ENCODE data around the gene MPPED1.

The MPPED1 gene

DNA sequence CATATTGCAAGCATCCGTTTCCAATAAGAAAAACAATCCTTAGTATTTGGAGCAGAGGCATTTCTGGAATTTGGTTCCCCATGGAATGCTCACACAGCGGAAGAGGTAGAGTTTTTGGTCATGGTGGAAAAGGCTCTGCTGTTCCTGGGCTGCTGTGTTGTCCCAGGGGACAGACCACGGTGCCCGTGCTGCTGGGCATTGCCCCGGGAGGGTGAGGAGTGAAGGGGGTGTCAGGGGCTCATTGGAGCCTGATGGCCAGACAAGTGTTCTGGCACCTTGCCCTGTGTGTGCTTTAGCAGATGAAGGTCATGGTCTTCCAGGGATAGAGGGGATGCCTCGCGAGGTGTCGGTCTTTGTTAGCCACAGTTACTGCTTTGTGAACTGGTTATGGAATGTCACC is 61.2 kb downstream of the MPPED1 start:
- DNase-seq (ENCODE audit: low spot score): no peak
- Histone ChIP-seq H3K4me3 (no peak overlapping the region), H3K27ac (no peak overlapping the region)
- TF ChIP-seq CTCF (IDR thresholded peaks at IDR 0.05): no peak

DNA sequence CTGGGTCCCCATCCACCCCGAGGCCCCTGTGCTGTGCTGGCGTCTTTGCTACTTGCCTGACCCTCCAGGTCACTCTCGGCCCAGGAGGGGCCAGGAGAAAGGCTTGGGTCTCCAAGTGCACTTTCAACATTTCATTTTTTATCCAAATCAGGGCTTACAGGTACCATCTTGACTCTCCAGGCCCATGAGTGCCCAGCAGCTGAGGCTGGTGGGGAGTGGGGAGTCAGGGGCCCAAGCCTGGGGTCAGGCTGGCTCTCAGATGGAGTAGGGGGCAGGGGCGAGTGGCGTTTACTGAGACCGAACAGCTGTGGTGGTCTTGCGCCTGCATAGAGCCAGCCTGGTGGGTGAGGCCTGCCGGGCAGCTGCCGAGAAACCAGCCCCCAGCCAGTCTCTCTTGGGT is 61.6 kb downstream of the MPPED1 start:
- H3K27ac ChIP-seq: no peak overlapping the region
- TF ChIP-seq CTCF (IDR thresholded peaks at IDR 0.05): no peak
- H3K4me3 ChIP-seq: no peak overlapping the region
- DNase-seq (ENCODE audit: low spot score): no peak

- no peak for TF ChIP-seq CTCF (IDR thresholded peaks at IDR 0.05)
- no peak for DNase-seq (ENCODE audit: low spot score)
- H3K27ac ChIP-seq: no peak overlapping the region
- H3K4me3 ChIP-seq: no peak overlapping the region
Observed at GRCh38 chr22:43474161-43475101, 62.6 kb downstream of the MPPED1 start.

- TF ChIP-seq CTCF (IDR thresholded peaks at IDR 0.05): no peak
- no peak overlapping the region for H3K27ac ChIP-seq
- H3K4me3 ChIP-seq: no peak overlapping the region
- no peak for DNase-seq (ENCODE audit: low spot score)
Observed at GRCh38 chr22:43475549-43476076, 63.8 kb downstream of the MPPED1 start.

DNA sequence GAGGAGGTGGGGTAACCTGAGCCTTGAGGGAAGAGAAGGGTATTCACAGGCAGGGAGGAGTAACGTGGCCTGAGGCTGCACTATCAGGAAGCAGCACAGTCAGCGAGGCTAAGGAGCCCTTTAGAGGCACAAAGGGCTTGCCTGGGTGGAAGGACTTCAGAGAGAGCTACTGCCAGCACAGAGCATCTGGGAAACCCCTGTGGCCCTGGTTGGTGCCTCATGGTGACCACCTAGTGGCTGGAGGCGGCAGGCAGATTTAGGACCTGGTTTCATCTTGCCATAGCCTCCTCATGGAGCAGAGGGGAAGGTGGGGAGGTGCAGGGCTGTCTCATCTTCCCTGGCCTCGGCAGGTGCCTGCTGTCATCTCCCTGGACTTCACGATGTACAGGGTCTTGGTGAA is 64.5 kb downstream of the MPPED1 start:
- no peak overlapping the region for H3K27ac ChIP-seq
- TF ChIP-seq CTCF (IDR thresholded peaks at IDR 0.05): no peak
- DNase-seq (ENCODE audit: low spot score): no peak
- no peak overlapping the region for H3K4me3 ChIP-seq

DNA sequence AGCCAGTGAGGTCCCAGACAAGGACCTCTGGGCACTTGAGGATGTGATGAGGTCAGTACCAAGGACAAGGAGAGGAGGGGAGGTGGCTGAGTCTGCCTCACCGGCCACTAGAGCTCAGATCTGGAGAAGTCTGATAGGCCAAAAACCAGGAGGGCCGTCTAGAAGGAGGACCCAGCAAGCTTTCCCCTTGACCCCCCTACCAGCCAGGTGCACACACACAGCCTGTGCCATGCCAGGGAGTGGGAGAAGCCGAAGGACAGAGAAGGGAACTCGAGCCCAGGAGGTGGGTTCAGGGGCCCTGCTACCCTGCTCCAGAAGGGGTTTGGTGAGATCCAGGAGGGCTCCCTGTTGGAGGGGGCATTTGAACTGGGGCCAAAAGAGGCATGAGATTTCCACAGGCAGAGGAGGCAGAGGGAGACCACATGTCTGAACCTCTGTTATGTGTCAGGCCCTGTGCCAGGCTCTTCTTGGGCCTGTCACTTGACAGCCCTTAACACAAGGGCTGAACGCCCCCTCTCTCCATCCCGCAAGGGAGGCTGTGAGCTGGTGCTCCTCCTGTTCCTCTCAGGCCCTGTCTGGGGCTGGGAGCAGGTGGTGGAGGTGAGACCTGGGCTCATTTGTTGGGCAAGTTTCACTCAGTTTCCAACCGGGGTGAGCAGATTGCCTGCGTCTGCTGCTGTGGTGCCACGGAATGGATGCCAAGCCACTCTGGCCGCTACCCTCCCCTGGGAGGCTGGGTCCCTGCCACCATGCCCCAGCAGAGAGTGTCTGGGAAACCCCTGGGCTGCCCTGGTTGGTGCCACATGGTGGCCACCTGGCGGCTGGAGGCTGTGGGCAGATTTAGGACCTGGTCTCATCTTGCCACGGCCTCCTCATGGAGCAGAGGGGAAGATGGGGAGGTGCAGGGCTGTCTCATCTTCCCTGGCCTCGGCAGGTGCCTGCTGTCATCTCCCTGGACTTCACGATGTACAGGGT is 65.2 kb downstream of the MPPED1 start:
- TF ChIP-seq CTCF (IDR thresholded peaks at IDR 0.05): no peak
- no peak overlapping the region for H3K27ac ChIP-seq
- DNase-seq (ENCODE audit: low spot score): no peak

More for the DNA sequence above, 65.2 kb downstream of the MPPED1 start:
- H3K4me3 ChIP-seq: no peak overlapping the region

All from coronary artery (tissue), 2 donors.